Measurements from ENCODE around the gene RITA1. TPM values are rescaled to one million over a fixed set of nuclear protein-coding genes. Genes with fewer than 3 reads are reported as not detected.
A peak's percentile ranks its signal among the peaks of the same experiment; 100 is the strongest.

Gene RITA1
- total and polyA plus RNA-seq, 10 of the 15 experiments (the other 5 are each of a cell fraction or from before 2014, with no cell fraction given) = 2.3 to 39.9 (median 24.8) TPM

GRCh38 chr12:113154351-113154973 is 31.1 kb upstream of the RITA1 start:
- H3K4me3 ChIP-seq = no peak overlapping the region
- TF ChIP-seq IKZF1 (conservative IDR thresholded peaks at IDR 0.05) (peak; percentile 22; the same call in 1 of the 2 replicates), NBN (IDR thresholded peaks at IDR 0.05) (no peak), JUNB (IDR thresholded peaks at IDR 0.05) (no peak)
- TF ChIP-seq, protein P1, sequence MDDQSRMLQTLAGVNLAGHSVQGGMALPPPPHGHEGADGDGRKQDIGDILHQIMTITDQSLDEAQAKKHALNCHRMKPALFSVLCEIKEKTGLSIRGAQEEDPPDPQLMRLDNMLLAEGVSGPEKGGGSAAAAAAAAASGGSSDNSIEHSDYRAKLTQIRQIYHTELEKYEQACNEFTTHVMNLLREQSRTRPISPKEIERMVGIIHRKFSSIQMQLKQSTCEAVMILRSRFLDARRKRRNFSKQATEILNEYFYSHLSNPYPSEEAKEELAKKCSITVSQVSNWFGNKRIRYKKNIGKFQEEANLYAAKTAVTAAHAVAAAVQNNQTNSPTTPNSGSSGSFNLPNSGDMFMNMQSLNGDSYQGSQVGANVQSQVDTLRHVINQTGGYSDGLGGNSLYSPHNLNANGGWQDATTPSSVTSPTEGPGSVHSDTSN (IDR thresholded peaks at IDR 0.05; ENCODE audit: insufficient replicate concordance, low read depth, low read length) = no peak
- peaks cover 15% of the 10 kb centered on the region for H3K4me1 ChIP-seq (ENCODE audit: control insufficient read depth, insufficient read depth, low read length)
- FAIRE-seq (no peak), ATAC-seq (peak; percentile 40), DNase-seq (ENCODE audit: low read depth, low spot score) (no peak)
- POLR2A ChIA-PET = interaction anchor here (0.6 kb wide), 1 partner anchor 45 kb away, joined by 3 read pairs; no protein-coding TSS in a partner anchor
- H3K9me3 ChIP-seq (replicated peaks; ENCODE audit: control insufficient read depth, insufficient read depth, low read length) = no peaks in the 10 kb centered on the region
- H3K36me3 ChIP-seq (ENCODE audit: control insufficient read depth in 2 of 2, insufficient read depth in 2 of 2, low read length in 1 of 2) = peaks cover 0 to 15% of the 10 kb centered on the region in 2 experiments; a peak in 3 of 4 replicates
- intact Hi-C loops (cut with micrococcal nuclease; ENCODE audit: unreplicated experiment) (loop anchor here (5.0 kb wide), 1 partner anchor 47 kb away; no protein-coding TSS in a partner anchor), in situ Hi-C loops (cut with MboI) (loop anchor here (5.0 kb wide), 1 partner anchor 107 kb away; no protein-coding TSS in a partner anchor)
- peak overlapping the region; percentile 18 for H2AFZ ChIP-seq (ENCODE audit: control insufficient read depth, low read depth, low read length)
- no peaks in the 10 kb centered on the region for H3K79me2 ChIP-seq (ENCODE audit: control insufficient read depth, insufficient read depth, low read length)
- no TSS peak for BruUV-seq (replicated peaks)
- no peaks in the 10 kb centered on the region for H4K20me1 ChIP-seq (ENCODE audit: control insufficient read depth, insufficient read depth)
- RAD21 ChIA-PET (ENCODE audit: unreplicated experiment) = interaction anchor here (0.6 to 3.2 kb wide), 11 partner anchors 12 to 135 kb away, joined by 3 to 29 read pairs (median 6); no protein-coding TSS in a partner anchor
- no peak overlapping the region for H3K27ac ChIP-seq (ENCODE audit: control insufficient read depth, insufficient read depth)
- no peak overlapping the region for H3K9ac ChIP-seq (ENCODE audit: control insufficient read depth, insufficient read depth, low read length)
- SMC1A ChIA-PET (ENCODE audit: uncharacterized antibody, unreplicated experiment) = interaction anchor here (0.9 to 6.1 kb wide), 7 partner anchors 10 to 105 kb away, joined by 3 to 37 read pairs (median 5); no protein-coding TSS in a partner anchor
- H3K4me2 ChIP-seq (ENCODE audit: control insufficient read depth, insufficient read depth) = peak overlapping the region; percentile 66
- CTCF ChIA-PET = interaction anchor here (1.0 to 5.2 kb wide), 10 partner anchors 19 to 165 kb away, joined by 3 to 33 read pairs (median 9); no protein-coding TSS in a partner anchor
- peaks cover 7 to 8% of the 10 kb centered on the region in 2 experiments; a peak in 2 of 4 replicates for H3K27me3 ChIP-seq (replicated peaks in 1 of 2; ENCODE audit: control insufficient read depth in 2 of 2, insufficient read depth in 2 of 2, low read length in 1 of 2)
- WGBS (ENCODE audit: insufficient coverage, insufficient replicate concordance, low lambda C conversion rate, missing lambda C conversion rate) = 15% methylated on average over 51 of the region's 51 CpGs
